Endothelial cell of hepatic sinusoid (primary cell): ENCODE data around the gene ANXA3.

Experiments
- in situ Hi-C: cut with HindIII; loops from 2 replicates; pipeline ENCODE4 v1.10.0; 2017; ENCODE audit warnings: low sequenced_read_pairs

Gene ANXA3

DNA sequence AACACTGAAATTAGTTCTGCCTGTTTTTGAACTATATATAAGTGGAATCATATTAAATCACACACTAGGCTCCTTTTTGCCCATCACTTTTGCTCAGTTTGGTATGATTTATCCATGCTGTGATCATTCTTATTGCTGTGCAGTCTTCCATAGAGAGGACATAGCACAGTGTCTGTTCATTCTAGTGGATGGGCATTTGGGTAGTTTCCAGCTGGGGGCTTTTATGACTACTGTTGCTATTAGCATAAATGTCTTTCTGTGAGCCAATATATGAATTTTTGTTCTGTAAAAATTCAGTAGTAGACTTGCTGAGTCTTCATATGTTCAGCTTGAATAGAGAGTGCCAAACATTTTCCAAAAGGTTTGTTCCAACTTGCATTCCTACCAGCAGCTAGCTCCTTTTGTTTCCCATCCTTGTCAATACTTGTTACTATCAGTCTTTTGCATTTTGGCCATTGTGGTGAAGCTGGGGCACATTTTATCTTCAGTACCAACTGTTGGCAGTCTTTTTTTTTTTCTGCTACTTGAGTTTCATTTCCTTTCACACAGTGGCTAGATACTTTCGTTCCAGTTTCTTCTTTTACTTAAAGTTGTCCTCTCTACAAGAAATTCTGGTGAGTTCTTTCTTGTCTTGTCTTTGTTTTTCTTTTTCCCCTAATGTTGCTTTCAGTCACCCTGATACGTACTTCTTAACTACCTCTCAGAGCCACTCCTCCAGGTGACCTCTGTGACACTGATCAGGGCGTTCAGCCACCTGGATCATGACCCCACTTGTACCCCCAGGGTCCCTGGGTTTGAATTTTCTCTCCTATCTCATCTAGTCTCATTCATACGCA is 87.0 kb downstream of the ANXA3 start:
- in situ Hi-C loops, result no loop called here

GRCh38 chr4:78640714-78641113 is 89.1 kb downstream of the ANXA3 start:
- in situ Hi-C loops, result no loop called here

- in situ Hi-C loops, result no loop called here
These were observed 91.4 kb downstream of the ANXA3 start for GRCh38 chr4:78642934-78643333.

- in situ Hi-C loops, result no loop called here
These were observed 92.6 kb downstream of the ANXA3 start for GRCh38 chr4:78644063-78644691.

DNA sequence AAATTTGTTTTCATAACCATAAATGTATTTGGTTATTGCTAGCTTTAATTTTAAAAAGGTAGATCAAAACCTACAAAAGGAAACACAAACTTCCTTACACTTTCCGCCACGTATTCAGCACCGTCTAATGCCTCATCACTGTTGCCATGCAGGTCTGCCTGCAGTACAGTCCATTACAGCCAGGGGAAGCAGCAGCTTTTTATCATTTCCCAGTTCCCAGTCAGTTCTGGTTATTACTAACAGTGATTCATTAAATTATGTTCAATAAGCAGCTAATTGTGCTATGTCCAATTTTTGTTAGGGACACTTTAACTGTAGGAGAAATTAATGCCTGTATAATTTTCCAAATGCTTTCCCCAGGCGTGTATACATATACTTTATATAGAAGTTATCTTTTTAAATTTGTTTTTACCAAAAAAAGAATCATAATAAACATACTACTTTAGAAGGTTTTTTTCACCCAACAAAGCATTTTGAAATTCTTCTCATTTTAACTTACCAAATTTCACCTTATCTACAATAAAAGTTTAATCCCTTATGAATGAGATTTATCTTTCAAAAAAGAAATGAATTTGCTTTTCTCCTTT is 93.3 kb downstream of the ANXA3 start:
- in situ Hi-C loops, result no loop called here

GRCh38 chr4:78645853-78646757 is 94.5 kb downstream of the ANXA3 start:
- in situ Hi-C loops, result no loop called here

DNA sequence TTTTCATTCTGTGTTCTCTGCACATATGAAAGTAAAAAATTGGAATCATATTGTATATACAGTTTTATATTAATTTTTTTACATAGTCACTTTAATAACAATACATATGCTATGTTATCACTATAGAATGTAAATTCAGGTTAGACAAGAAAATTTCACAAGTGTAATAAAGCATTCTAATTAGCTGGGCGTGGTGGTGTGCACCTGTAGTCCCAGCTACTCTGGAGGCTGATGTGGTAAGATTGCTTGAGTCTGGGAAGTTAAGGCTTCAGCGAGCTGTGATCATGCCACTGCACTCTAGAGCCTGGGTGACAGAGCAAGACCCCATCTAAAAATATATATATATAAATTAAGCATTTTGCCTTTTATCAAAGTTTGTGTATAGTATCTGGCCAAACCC is 95.7 kb downstream of the ANXA3 start:
- in situ Hi-C loops, result no loop called here

- in situ Hi-C loops, result no loop called here
These were observed 97.2 kb downstream of the ANXA3 start for GRCh38 chr4:78648640-78649363.

- in situ Hi-C loops, result no loop called here
These were observed 98.8 kb downstream of the ANXA3 start for GRCh38 chr4:78650106-78651024.

GRCh38 chr4:78651250-78651860 is 99.8 kb downstream of the ANXA3 start:
- in situ Hi-C loops, result no loop called here

GRCh38 chr4:78652282-78652876 is 100.8 kb downstream of the ANXA3 start:
- in situ Hi-C loops, result no loop called here

DNA sequence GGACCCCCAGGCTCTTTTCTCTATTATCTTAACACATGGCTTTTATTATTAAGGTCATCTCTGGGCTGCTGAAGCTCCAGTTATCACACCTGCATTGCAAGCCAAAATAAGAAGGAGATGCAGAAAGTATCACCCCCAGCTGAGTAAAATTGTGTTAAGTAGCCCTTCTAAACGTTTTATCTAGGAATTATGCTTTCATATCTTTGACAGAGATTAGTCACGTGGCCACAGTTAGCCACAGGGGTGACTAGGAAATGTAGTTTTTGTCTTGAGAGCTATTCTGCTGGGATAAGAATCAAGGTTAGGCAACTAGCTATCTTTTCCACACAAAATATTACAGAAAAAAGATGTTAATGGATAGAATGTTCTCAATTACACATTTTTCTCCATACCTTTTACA is 102.1 kb downstream of the ANXA3 start:
- in situ Hi-C loops, result no loop called here

- in situ Hi-C loops, result no loop called here
These were observed 103.2 kb downstream of the ANXA3 start for GRCh38 chr4:78654807-78655206.

- in situ Hi-C loops, result no loop called here
These were observed 105.4 kb downstream of the ANXA3 start for GRCh38 chr4:78656968-78657445.

DNA sequence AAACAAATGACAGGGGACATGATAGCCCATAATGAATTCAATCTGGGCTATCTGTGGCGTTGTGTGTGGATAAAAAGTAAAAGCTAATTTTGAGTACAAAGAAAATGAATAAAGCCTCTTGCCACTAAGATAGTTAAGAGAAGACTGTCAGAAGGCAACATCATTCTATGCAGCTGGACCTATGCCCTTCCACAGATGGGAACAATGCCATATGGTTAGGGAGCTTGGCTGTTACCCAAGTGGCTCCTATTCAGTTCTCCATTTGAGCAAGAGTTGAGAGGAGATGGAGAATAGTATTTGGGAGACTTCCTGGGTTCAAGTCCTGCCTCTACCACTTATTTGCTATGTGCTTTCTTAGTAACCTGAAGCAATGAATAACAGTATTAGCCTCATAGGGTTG is 107.7 kb downstream of the ANXA3 start:
- in situ Hi-C loops, result no loop called here

DNA sequence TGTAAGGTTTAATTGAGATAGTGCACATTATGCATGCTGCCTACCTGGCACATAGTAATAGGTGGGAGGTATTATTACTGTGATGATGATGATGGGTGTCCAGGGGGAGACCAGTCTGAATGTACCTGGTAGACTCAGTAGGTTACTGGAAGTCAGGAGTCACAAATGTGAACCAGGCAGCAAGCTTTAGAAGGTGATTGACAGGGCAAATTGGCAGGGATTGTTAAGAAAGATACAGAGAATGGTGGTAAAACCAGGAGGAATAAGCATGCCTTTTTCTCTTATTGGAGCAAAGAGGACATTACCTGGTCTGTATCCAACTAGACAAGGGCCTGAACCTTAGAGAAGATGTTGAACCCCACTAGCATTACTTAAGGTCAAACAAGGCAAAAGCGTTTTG is 108.1 kb downstream of the ANXA3 start:
- in situ Hi-C loops, result no loop called here
